ENCODE data around the gene SPPL2A. TPM values are rescaled to one million over a fixed set of nuclear protein-coding genes. Genes with fewer than 3 reads are reported as not detected.

SPPL2A gene
- total RNA-seq, 1 experiment from 2014 or later: 61.0 TPM

DNA sequence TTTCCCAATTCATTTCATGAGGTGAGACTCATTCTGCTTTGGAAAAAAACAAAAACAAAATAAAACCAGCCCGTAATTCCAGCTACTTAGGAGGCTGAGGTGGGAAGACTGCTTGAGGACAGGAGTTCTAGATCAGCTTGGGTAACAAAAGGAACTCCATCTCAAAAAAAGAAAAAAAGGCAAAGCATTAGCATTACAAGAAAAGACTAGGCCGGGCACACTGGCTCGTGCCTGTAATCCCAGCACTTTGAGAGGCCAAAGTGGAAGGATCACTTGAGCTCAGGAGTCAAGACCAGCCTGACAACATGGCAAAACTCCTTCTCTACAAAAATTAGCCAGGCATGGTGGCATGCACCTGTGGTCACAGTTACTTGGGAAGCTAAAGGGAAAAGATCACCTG lies 112.8 kb downstream of the SPPL2A start:
- Histone ChIP-seq H3K4me3 (replicated peaks in 1 of 2; ENCODE audit: low read depth in 1 of 2, low read length in 2 of 2) (no peak overlapping the region), H3K36me3 (ENCODE audit: control insufficient read depth in 1 of 2, insufficient read depth in 2 of 2, low read length in 2 of 2) (peaks cover 16 to 29% of the 10 kb centered on the region in 2 experiments; a peak in 3 of 4 replicates), H3K27ac (ENCODE audit: low read depth, low read length) (no peak overlapping the region), H3K79me2 (ENCODE audit: insufficient read depth, low read length) (peaks cover 18% of the 10 kb centered on the region; the same call in 1 of the 2 replicates), H3K4me2 (ENCODE audit: low read length) (no peak overlapping the region), H3K27me3 (ENCODE audit: insufficient read depth, low read length) (no peaks in the 10 kb centered on the region), H3K9me3 (ENCODE audit: control insufficient read depth in 1 of 2, insufficient read depth in 1 of 2, low read depth in 1 of 2, low read length in 2 of 2) (no peaks in the 10 kb centered on the region), H3K9me2 (ENCODE audit: insufficient read depth) (no peaks in the 10 kb centered on the region), H3K9ac (ENCODE audit: low read length) (no peak overlapping the region), H4K20me1 (ENCODE audit: insufficient read depth) (no peaks in the 10 kb centered on the region), H2AFZ (ENCODE audit: low read depth, low read length, poor library complexity, severe bottlenecking) (no peak overlapping the region), H3K4me1 (ENCODE audit: control insufficient read depth in 1 of 2, insufficient read depth in 2 of 2, low read length in 2 of 2) (no peaks in the 10 kb centered on the region)
- ATAC-seq (no peak), DNase-seq (ENCODE audit: low read depth, low spot score) (no peak)
- RAD21 ChIA-PET (ENCODE audit: low non-redundant PET in 1 of 2, low total read pairs in 2 of 2, uncharacterized antibody in 2 of 2, unreplicated experiment in 2 of 2): no interaction called here
- TF ChIP-seq RAD21 (IDR thresholded peaks at IDR 0.05; ENCODE audit: low read depth) (no peak), CTCF (IDR thresholded peaks at IDR 0.05 in 2 of 3, conservative IDR thresholded peaks at IDR 0.05 in 1 of 3; ENCODE audit: borderline replicate concordance in 1 of 3, insufficient read depth in 1 of 3, low read depth in 2 of 3, low read length in 2 of 3) (no peak), JUND (IDR thresholded peaks at IDR 0.05) (no peak), YY1 (IDR thresholded peaks at IDR 0.05; ENCODE audit: extremely low read depth, insufficient replicate concordance, low read depth, low read length) (no peak), ZFX (IDR thresholded peaks at IDR 0.05) (no peak), SP1 (IDR thresholded peaks at IDR 0.05; ENCODE audit: low read depth) (no peak), ATF3 (IDR thresholded peaks at IDR 0.05) (no peak), POLR2AphosphoS5 (IDR thresholded peaks at IDR 0.05; ENCODE audit: low read depth, low read length) (no peak), FOSL1 (IDR thresholded peaks at IDR 0.05; ENCODE audit: low read depth) (no peak), POLR2A (IDR thresholded peaks at IDR 0.05; ENCODE audit: borderline replicate concordance, extremely low read depth, insufficient read depth, insufficient read length) (no peak), ELF1 (IDR thresholded peaks at IDR 0.05; ENCODE audit: borderline replicate concordance, low read depth) (no peak), EZH2phosphoT487 (IDR thresholded peaks at IDR 0.05; ENCODE audit: borderline replicate concordance) (no peak), SRF (IDR thresholded peaks at IDR 0.05; ENCODE audit: low read depth) (no peak), ZNF274 (IDR thresholded peaks at IDR 0.05; ENCODE audit: low read depth, low read length) (no peak), CEBPB (IDR thresholded peaks at IDR 0.05; ENCODE audit: low read depth) (no peak), EZH2 (IDR thresholded peaks at IDR 0.05) (no peak), TCF7L2 (IDR thresholded peaks at IDR 0.05; ENCODE audit: borderline replicate concordance, extremely low read depth, insufficient read depth, insufficient read length) (no peak)
- TF ChIP-seq, protein P1, sequence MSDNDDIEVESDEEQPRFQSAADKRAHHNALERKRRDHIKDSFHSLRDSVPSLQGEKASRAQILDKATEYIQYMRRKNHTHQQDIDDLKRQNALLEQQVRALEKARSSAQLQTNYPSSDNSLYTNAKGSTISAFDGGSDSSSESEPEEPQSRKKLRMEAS (IDR thresholded peaks at IDR 0.05): no peak
- TF ChIP-seq, protein P2, sequence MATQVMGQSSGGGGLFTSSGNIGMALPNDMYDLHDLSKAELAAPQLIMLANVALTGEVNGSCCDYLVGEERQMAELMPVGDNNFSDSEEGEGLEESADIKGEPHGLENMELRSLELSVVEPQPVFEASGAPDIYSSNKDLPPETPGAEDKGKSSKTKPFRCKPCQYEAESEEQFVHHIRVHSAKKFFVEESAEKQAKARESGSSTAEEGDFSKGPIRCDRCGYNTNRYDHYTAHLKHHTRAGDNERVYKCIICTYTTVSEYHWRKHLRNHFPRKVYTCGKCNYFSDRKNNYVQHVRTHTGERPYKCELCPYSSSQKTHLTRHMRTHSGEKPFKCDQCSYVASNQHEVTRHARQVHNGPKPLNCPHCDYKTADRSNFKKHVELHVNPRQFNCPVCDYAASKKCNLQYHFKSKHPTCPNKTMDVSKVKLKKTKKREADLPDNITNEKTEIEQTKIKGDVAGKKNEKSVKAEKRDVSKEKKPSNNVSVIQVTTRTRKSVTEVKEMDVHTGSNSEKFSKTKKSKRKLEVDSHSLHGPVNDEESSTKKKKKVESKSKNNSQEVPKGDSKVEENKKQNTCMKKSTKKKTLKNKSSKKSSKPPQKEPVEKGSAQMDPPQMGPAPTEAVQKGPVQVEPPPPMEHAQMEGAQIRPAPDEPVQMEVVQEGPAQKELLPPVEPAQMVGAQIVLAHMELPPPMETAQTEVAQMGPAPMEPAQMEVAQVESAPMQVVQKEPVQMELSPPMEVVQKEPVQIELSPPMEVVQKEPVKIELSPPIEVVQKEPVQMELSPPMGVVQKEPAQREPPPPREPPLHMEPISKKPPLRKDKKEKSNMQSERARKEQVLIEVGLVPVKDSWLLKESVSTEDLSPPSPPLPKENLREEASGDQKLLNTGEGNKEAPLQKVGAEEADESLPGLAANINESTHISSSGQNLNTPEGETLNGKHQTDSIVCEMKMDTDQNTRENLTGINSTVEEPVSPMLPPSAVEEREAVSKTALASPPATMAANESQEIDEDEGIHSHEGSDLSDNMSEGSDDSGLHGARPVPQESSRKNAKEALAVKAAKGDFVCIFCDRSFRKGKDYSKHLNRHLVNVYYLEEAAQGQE (IDR thresholded peaks at IDR 0.05; ENCODE audit: low read depth): no peak
- intact Hi-C loops (cut with micrococcal nuclease): no loop called here
- BruUV-seq (replicated peaks): no TSS peak
- CTCF ChIA-PET: no interaction called here
- POLR2A ChIA-PET: no interaction called here

All from HCT116 (cell line).